Kidney epithelial cell (primary cell): ENCODE measurements around the gene HGFAC. TPM values are rescaled to one million over a fixed set of nuclear protein-coding genes. Genes with fewer than 3 reads are reported as not detected.

Experiments used
- DNase-seq: peaks from one replicate; pipeline ENCODE4 v3.0.0-alpha.2; 2010; ENCODE audit warnings: low read depth
- H3K27me3 ChIP-seq: 2 replicates; pipeline ENCODE4 v1.6.0; 2011; ENCODE audit warnings: low read length; ENCODE audit not compliant: control insufficient read depth, insufficient read depth
- H3K36me3 ChIP-seq: 2 replicates; pipeline ENCODE4 v1.5.1; 2011; ENCODE audit warnings: low read length; ENCODE audit not compliant: control insufficient read depth, insufficient read depth
- H3K4me3 ChIP-seq: 2 replicates; pipeline ENCODE4 v1.5.1; 2011; ENCODE audit warnings: low read depth, mild to moderate bottlenecking, control low read depth, low read length
- total RNA-seq: library from RNA; depleted of rRNA; stranded (reverse); fragments of >200 nt; gene quantifications from 2 replicates; pipeline ENCODE4 v1.2.3, GENCODE V29; 2015
- TF ChIP-seq, protein P1 (sequence below): IDR thresholded peaks from 2 replicates; pipeline ENCODE4 v1.5.1; 2011; ENCODE audit warnings: mild to moderate bottlenecking, moderate library complexity, low read length, control low read depth, inconsistent platforms; ENCODE audit not compliant: insufficient read depth, poor library complexity, severe bottlenecking

HGFAC gene
- total RNA-seq, 1 donor from 2014 or later, result not detected

DNA sequence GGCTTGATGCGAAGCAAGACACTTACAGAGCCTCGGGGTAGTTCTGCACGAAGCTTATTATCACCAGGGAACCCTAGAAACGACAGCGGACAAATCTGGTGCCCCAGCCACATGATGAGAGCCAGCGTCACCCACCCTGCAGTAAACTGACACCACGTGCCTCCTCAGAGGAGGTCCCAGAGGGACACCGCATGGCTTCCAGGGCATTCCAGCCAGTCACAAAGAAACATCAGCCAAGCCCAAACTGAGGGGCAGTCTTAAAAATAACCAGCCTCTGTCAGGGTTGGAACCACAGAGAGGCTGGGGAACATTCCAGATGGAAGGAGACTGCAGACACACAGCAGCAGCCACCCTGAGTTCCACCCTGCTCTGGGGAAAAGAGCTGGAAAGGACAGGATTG lies 36.6 kb upstream of the HGFAC start:
- no peak for DNase-seq
- Histone ChIP-seq H3K27me3 (no peaks in the 10 kb centered on the region), H3K36me3 (no peaks in the 10 kb centered on the region), H3K4me3 (no peak overlapping the region)
- TF ChIP-seq, protein P1, sequence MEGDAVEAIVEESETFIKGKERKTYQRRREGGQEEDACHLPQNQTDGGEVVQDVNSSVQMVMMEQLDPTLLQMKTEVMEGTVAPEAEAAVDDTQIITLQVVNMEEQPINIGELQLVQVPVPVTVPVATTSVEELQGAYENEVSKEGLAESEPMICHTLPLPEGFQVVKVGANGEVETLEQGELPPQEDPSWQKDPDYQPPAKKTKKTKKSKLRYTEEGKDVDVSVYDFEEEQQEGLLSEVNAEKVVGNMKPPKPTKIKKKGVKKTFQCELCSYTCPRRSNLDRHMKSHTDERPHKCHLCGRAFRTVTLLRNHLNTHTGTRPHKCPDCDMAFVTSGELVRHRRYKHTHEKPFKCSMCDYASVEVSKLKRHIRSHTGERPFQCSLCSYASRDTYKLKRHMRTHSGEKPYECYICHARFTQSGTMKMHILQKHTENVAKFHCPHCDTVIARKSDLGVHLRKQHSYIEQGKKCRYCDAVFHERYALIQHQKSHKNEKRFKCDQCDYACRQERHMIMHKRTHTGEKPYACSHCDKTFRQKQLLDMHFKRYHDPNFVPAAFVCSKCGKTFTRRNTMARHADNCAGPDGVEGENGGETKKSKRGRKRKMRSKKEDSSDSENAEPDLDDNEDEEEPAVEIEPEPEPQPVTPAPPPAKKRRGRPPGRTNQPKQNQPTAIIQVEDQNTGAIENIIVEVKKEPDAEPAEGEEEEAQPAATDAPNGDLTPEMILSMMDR, result no peak

DNA sequence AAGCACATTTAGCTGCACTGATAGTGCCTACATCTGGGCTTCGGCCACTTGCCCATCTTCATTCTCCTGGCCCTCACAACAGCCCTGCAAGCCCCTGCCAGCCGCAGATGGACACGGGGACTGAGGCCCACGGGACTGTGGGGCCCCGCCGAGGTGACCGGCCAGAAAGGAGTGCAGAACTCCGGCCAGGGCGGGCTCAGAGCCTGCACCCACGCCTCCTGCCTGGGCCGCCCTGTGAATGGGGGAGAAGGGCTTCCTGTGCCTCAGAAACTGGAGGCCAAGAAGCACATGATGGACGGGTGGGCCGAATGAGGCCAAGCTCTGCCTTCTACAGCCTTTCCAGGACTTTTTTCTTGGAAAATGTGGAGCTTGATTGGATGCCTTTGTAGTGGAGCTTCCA lies 35.7 kb upstream of the HGFAC start:
- TF ChIP-seq, protein P1, result no peak
- DNase-seq, result no peak
- Histone ChIP-seq H3K27me3 (no peaks in the 10 kb centered on the region), H3K4me3 (no peak overlapping the region), H3K36me3 (no peaks in the 10 kb centered on the region)

DNA sequence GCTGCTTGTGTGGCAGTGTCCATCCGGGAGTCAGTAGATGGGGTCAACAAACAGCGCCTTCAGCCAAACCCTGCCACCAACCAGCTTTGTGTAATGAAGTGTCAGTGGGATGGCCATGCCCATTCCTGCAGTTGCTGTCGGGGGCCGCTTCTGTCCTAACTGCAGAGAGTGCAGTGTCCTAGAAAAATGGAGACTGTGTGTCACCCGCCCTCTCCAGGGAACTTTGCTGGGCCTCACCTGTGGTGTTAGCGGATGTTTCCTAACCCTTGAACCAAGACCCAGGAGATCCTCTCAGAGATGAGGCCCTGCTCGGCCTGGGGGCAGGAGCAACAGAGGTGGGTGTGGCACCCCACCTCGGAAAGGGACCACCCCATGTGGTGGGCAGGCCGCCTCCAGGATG lies 35.3 kb upstream of the HGFAC start:
- H3K4me3 ChIP-seq, result no peak overlapping the region
- H3K27me3 ChIP-seq, result no peaks in the 10 kb centered on the region
- TF ChIP-seq, protein P1, result no peak
- no peak for DNase-seq
- H3K36me3 ChIP-seq, result no peaks in the 10 kb centered on the region

DNA sequence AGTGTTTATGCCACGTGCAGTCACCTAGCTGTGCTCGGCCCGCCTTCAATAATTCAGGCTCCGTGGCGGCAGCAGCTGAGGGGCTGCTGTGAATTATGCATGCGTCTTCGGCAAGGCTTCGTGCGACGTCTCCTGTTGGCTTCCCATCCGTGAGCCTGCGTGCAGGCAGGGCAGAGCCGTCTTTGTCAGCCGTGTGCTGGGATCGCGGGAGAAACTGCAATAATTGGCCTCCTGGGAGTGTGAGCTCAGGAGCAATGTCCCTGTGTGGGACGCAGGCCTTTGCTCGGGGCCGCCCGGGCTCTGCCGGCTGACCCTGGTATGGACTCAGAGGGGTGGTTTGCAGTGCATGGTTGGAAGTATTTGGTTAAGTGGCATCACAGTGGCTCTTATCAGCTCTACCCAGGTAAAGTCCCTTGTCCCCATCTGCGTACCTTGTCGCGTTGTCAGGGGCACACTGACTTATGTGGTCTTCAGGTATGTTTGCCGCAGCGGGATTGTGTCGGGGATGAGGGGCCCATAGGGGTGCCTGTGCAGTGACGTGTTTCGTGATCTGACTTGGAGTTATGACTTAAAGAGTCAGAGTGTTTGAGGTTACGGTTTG lies 34.5 kb upstream of the HGFAC start:
- no peaks in the 10 kb centered on the region for H3K27me3 ChIP-seq
- H3K36me3 ChIP-seq, result no peaks in the 10 kb centered on the region
- TF ChIP-seq, protein P1, result no peak
- DNase-seq, result no peak
- no peak overlapping the region for H3K4me3 ChIP-seq

DNA sequence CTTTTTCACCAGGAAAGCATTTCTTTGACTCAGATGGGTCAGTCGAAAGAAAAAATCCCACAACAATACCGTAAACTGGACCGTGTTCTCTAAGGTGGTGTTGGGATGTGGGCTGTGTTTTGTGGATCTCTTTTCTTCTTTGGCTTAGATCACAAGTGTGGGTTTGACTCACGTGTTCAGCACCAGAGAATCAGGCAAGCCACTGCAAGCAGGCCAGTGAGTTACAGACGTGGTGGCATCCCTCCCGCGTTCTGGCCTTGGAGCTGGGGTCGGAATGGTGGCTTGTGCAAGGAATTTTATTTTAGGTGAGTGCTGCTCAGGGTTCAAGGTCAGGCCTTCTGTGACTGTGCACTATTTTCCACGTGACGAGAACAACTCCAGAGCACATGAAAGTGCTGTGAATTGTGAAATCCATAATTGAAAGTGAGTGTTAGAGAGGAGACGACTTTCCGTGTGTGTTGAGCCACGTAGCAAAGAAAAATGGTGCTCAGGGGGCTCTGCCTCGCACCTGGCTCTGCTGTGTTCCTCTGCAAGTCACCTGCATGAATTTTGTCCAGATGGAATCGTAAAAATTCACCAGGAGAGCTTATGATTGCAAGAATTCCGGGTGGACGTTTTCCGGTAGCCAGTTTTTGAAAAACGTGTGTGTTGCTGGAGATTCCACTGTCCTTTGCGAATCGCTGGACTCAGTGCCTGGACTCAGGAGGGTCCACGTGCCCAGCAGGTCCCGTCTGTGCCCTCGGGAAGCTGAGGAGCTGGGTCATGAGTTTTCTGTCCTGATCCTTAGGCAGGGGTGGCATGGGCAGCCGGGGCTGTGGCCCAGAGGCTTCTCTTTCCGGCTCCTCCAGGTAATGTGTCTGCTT lies 33.6 kb upstream of the HGFAC start:
- TF ChIP-seq, protein P1, result no peak
- no peaks in the 10 kb centered on the region for H3K27me3 ChIP-seq
- no peak for DNase-seq
- H3K4me3 ChIP-seq, result no peak overlapping the region
- H3K36me3 ChIP-seq, result no peaks in the 10 kb centered on the region
